ENCODE results near the gene CAMK2B. TPM values are rescaled to one million over a fixed set of nuclear protein-coding genes. Genes with fewer than 3 reads are reported as not detected.

The CAMK2B gene
- total RNA-seq, 1 experiment from 2014 or later: 0.34 TPM

DNA sequence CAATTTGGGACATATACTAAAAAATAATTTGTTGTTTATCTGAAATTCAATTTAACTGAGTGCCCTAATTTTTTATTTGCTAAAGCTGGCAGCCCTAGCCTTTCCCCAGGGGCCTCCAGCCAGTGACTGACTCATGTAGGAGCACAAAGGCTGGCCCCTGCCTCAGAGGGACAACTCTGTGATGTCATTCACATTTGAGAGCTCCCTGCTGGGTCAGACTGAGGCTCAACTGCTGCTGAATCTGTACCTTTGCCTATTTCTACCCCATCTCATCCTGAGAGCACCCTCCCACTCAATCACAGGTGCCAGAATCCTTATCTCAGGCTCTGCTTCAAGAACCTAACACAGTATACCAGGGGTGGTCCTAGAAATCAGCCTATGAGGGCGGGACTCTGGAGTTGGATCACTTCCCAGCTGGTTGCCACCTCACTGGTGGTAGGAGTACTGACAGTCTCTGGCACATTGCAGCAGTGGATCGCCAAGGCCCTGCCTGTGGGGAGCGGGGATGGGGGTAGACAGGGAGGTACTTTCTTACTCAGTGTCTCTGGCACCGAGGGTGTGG lies 147.7 kb downstream of the CAMK2B start:
- Histone ChIP-seq H3K9me2 (ENCODE audit: insufficient read depth) (no peaks in the 10 kb centered on the region), H4K20me1 (ENCODE audit: insufficient read depth) (no peaks in the 10 kb centered on the region), H3K36me3 (ENCODE audit: control insufficient read depth in 1 of 2, insufficient read depth in 2 of 2, low read length in 2 of 2) (no peaks in the 10 kb centered on the region), H3K27me3 (ENCODE audit: insufficient read depth, low read length) (0 out of 2 replicates have a peak, but pooled peaks cover 5% of the 10 kb centered on the region), H3K4me2 (ENCODE audit: low read length) (peak overlapping the region; percentile 45), H3K27ac (ENCODE audit: low read depth, low read length) (no peak overlapping the region), H3K4me1 (ENCODE audit: control insufficient read depth in 1 of 2, insufficient read depth in 2 of 2, low read length in 2 of 2) (peaks cover 10 to 11% of the 10 kb centered on the region in 2 experiments), H3K9ac (ENCODE audit: low read length) (no peak overlapping the region), H2AFZ (ENCODE audit: low read depth, low read length, poor library complexity, severe bottlenecking) (no peak overlapping the region), H3K79me2 (ENCODE audit: insufficient read depth, low read length) (no peaks in the 10 kb centered on the region), H3K4me3 (replicated peaks in 1 of 2; ENCODE audit: low read depth in 1 of 2, low read length in 2 of 2) (no peak overlapping the region), H3K9me3 (ENCODE audit: control insufficient read depth in 1 of 2, insufficient read depth in 1 of 2, low read depth in 1 of 2, low read length in 2 of 2) (peaks cover under 1 to 3% of the 10 kb centered on the region in 2 experiments; a peak in 2 of 4 replicates)
- ChIA-PET POLR2A (no interaction called here), CTCF (no interaction called here), RAD21 (ENCODE audit: low non-redundant PET in 1 of 2, low total read pairs in 2 of 2, uncharacterized antibody in 2 of 2, unreplicated experiment in 2 of 2) (no interaction called here)
- no TSS peak for BruUV-seq (replicated peaks)
- TF ChIP-seq JUND (IDR thresholded peaks at IDR 0.05) (no peak), SP1 (IDR thresholded peaks at IDR 0.05; ENCODE audit: low read depth) (no peak), POLR2A (IDR thresholded peaks at IDR 0.05; ENCODE audit: borderline replicate concordance, extremely low read depth, insufficient read depth, insufficient read length) (no peak), SRF (IDR thresholded peaks at IDR 0.05; ENCODE audit: low read depth) (no peak), FOSL1 (IDR thresholded peaks at IDR 0.05; ENCODE audit: low read depth) (no peak), YY1 (IDR thresholded peaks at IDR 0.05; ENCODE audit: extremely low read depth, insufficient replicate concordance, low read depth, low read length) (no peak), POLR2AphosphoS5 (IDR thresholded peaks at IDR 0.05; ENCODE audit: low read depth, low read length) (no peak), EGR1 (IDR thresholded peaks at IDR 0.05; ENCODE audit: low read depth) (no peak), EZH2 (IDR thresholded peaks at IDR 0.05) (no peak), CEBPB (IDR thresholded peaks at IDR 0.05; ENCODE audit: low read depth) (no peak), ZFX (IDR thresholded peaks at IDR 0.05) (no peak), TCF7L2 (IDR thresholded peaks at IDR 0.05; ENCODE audit: borderline replicate concordance, extremely low read depth, insufficient read depth, insufficient read length) (no peak)
- TF ChIP-seq, protein P1, sequence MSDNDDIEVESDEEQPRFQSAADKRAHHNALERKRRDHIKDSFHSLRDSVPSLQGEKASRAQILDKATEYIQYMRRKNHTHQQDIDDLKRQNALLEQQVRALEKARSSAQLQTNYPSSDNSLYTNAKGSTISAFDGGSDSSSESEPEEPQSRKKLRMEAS (IDR thresholded peaks at IDR 0.05): no peak
- ATAC-seq: peak; percentile 57
- intact Hi-C loops (cut with micrococcal nuclease): no loop called here
- no peak for DNase-seq (ENCODE audit: low read depth, low spot score)

DNA sequence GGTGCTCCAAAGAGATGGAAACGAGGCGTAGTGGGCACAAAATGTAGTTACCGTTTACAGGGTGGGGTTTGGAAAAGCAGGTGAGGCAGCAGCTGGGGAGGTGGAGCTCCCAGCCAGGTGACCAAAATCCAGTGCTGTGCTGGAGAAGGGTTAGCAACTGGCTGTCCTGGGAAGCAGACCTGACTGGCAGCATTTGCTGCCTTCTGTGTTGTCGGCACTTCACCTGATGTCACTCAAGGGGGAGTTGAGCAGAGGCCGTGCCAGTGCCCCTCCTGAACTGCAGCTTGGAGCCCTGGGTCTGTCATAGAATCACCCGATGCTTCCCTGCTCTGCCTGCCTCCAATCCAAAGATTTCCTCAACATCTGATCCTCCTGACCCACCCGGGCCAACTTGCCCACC lies 148.9 kb downstream of the CAMK2B start:
- intact Hi-C loops (cut with micrococcal nuclease): no loop called here
- H3K4me3 ChIP-seq (replicated peaks in 1 of 2; ENCODE audit: low read depth in 1 of 2, low read length in 2 of 2): no peak overlapping the region
- no peak overlapping the region for H3K4me2 ChIP-seq (ENCODE audit: low read length)
- H3K9me2 ChIP-seq (ENCODE audit: insufficient read depth): no peaks in the 10 kb centered on the region
- CTCF ChIA-PET: no interaction called here
- no peak overlapping the region for H2AFZ ChIP-seq (ENCODE audit: low read depth, low read length, poor library complexity, severe bottlenecking)
- 0 out of 2 replicates have a peak, but pooled peaks cover 5% of the 10 kb centered on the region for H3K27me3 ChIP-seq (ENCODE audit: insufficient read depth, low read length)
- no peak overlapping the region for H3K9ac ChIP-seq (ENCODE audit: low read length)
- RAD21 ChIA-PET (ENCODE audit: low non-redundant PET in 1 of 2, low total read pairs in 2 of 2, uncharacterized antibody in 2 of 2, unreplicated experiment in 2 of 2): no interaction called here
- BruUV-seq (replicated peaks): no TSS peak
- peaks cover 10 to 11% of the 10 kb centered on the region in 2 experiments for H3K4me1 ChIP-seq (ENCODE audit: control insufficient read depth in 1 of 2, insufficient read depth in 2 of 2, low read length in 2 of 2)
- no peaks in the 10 kb centered on the region for H3K9me3 ChIP-seq (ENCODE audit: control insufficient read depth in 1 of 2, insufficient read depth in 1 of 2, low read depth in 1 of 2, low read length in 2 of 2)
- H3K27ac ChIP-seq (ENCODE audit: low read depth, low read length): no peak overlapping the region
- H3K79me2 ChIP-seq (ENCODE audit: insufficient read depth, low read length): no peaks in the 10 kb centered on the region
- no peaks in the 10 kb centered on the region for H4K20me1 ChIP-seq (ENCODE audit: insufficient read depth)
- DNase-seq (ENCODE audit: low read depth, low spot score) (no peak), ATAC-seq (no peak)
- POLR2A ChIA-PET: no interaction called here
- H3K36me3 ChIP-seq (ENCODE audit: control insufficient read depth in 1 of 2, insufficient read depth in 2 of 2, low read length in 2 of 2): no peaks in the 10 kb centered on the region
- TF ChIP-seq, protein P1 (IDR thresholded peaks at IDR 0.05): no peak
- TF ChIP-seq RAD21 (IDR thresholded peaks at IDR 0.05; ENCODE audit: low read depth) (no peak), SRF (IDR thresholded peaks at IDR 0.05; ENCODE audit: low read depth) (no peak), CEBPB (IDR thresholded peaks at IDR 0.05; ENCODE audit: low read depth) (no peak), POLR2AphosphoS5 (IDR thresholded peaks at IDR 0.05; ENCODE audit: low read depth, low read length) (no peak), EZH2 (IDR thresholded peaks at IDR 0.05) (no peak), SP1 (IDR thresholded peaks at IDR 0.05; ENCODE audit: low read depth) (no peak), CBX3 (IDR thresholded peaks at IDR 0.05; ENCODE audit: low read depth) (no peak), ZFX (IDR thresholded peaks at IDR 0.05) (no peak), POLR2A (IDR thresholded peaks at IDR 0.05; ENCODE audit: borderline replicate concordance, extremely low read depth, insufficient read depth, insufficient read length) (no peak), EGR1 (IDR thresholded peaks at IDR 0.05; ENCODE audit: low read depth) (no peak), EZH2phosphoT487 (IDR thresholded peaks at IDR 0.05; ENCODE audit: borderline replicate concordance) (no peak), YY1 (IDR thresholded peaks at IDR 0.05; ENCODE audit: extremely low read depth, insufficient replicate concordance, low read depth, low read length) (no peak), TCF7L2 (IDR thresholded peaks at IDR 0.05; ENCODE audit: borderline replicate concordance, extremely low read depth, insufficient read depth, insufficient read length) (no peak), FOSL1 (IDR thresholded peaks at IDR 0.05; ENCODE audit: low read depth) (no peak), SIN3A (IDR thresholded peaks at IDR 0.05; ENCODE audit: low read depth) (no peak)
- TF ChIP-seq, protein P2, sequence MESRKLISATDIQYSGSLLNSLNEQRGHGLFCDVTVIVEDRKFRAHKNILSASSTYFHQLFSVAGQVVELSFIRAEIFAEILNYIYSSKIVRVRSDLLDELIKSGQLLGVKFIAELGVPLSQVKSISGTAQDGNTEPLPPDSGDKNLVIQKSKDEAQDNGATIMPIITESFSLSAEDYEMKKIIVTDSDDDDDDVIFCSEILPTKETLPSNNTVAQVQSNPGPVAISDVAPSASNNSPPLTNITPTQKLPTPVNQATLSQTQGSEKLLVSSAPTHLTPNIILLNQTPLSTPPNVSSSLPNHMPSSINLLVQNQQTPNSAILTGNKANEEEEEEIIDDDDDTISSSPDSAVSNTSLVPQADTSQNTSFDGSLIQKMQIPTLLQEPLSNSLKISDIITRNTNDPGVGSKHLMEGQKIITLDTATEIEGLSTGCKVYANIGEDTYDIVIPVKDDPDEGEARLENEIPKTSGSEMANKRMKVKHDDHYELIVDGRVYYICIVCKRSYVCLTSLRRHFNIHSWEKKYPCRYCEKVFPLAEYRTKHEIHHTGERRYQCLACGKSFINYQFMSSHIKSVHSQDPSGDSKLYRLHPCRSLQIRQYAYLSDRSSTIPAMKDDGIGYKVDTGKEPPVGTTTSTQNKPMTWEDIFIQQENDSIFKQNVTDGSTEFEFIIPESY (IDR thresholded peaks at IDR 0.05; ENCODE audit: extremely low read depth, insufficient replicate concordance, low read length): no peak
